ENCODE measurements around the gene PRELID1.

Gene PRELID1

GRCh38 chr5:177313561-177314259 lies 10.1 kb downstream of the PRELID1 start:
- DNase-seq (ENCODE audit: low read depth in 2 of 2): no peak

GRCh38 chr5:177314376-177315342 lies 11.1 kb downstream of the PRELID1 start:
- no peak for DNase-seq (ENCODE audit: low read depth in 2 of 2)

GRCh38 chr5:177315411-177315810 lies 11.8 kb downstream of the PRELID1 start:
- no peak for DNase-seq (ENCODE audit: low read depth in 2 of 2)

GRCh38 chr5:177316005-177316404 lies 12.4 kb downstream of the PRELID1 start:
- no peak for DNase-seq (ENCODE audit: low read depth in 2 of 2)

- DNase-seq (ENCODE audit: low read depth in 2 of 2): peak; percentile 42 to 59
Measured at GRCh38 chr5:177317959-177318377, 14.4 kb downstream of the PRELID1 start.

- DNase-seq (ENCODE audit: low read depth in 2 of 2): no peak
Measured at GRCh38 chr5:177319913-177320588, 16.5 kb downstream of the PRELID1 start.

- no peak for DNase-seq (ENCODE audit: low read depth in 2 of 2)
Measured at GRCh38 chr5:177320879-177321278, 17.3 kb downstream of the PRELID1 start.

GRCh38 chr5:177325868-177326381 lies 22.3 kb downstream of the PRELID1 start:
- no peak for DNase-seq (ENCODE audit: low read depth in 2 of 2)

- DNase-seq (ENCODE audit: low read depth in 2 of 2): no peak
Measured at GRCh38 chr5:177327539-177328522, 24.2 kb downstream of the PRELID1 start.

GRCh38 chr5:177328545-177329231 lies 25.1 kb downstream of the PRELID1 start:
- no peak for DNase-seq (ENCODE audit: low read depth in 2 of 2)

- no peak for DNase-seq (ENCODE audit: low read depth in 2 of 2)
Measured at GRCh38 chr5:177329883-177330282, 26.3 kb downstream of the PRELID1 start.

- DNase-seq (ENCODE audit: low read depth in 2 of 2): no peak
Measured at GRCh38 chr5:177330991-177331842, 27.6 kb downstream of the PRELID1 start.

- DNase-seq (ENCODE audit: low read depth in 2 of 2): no peak
Measured at GRCh38 chr5:177332031-177332895, 28.7 kb downstream of the PRELID1 start.

- no peak for DNase-seq (ENCODE audit: low read depth in 2 of 2)
Measured at GRCh38 chr5:177332896-177333260, 29.3 kb downstream of the PRELID1 start.

GRCh38 chr5:177333420-177334154 lies 30.0 kb downstream of the PRELID1 start:
- DNase-seq (ENCODE audit: low read depth in 2 of 2): no peak

GRCh38 chr5:177334155-177334551 lies 30.6 kb downstream of the PRELID1 start:
- DNase-seq (ENCODE audit: low read depth in 2 of 2): no peak
